Testis (tissue), 3 donors: ENCODE measurements around the gene DST. TPM values are rescaled to one million over a fixed set of nuclear protein-coding genes. Genes with fewer than 3 reads are reported as not detected.

Experiments
- DNase-seq: peaks from one replicate; pipeline ENCODE4 v3.0.0-alpha.2; 2019
- H3K27ac ChIP-seq, 2 donors: fragments of 200-600 bp; sonication (generic); one replicate each; pipeline ENCODE4 v1.5.1; 2019
- H3K27me3 ChIP-seq: fragments of 200-600 bp; sonication (generic); one replicate; pipeline ENCODE4 v1.5.1; 2019
- H3K36me3 ChIP-seq: fragments of 200-600 bp; sonication (generic); one replicate; pipeline ENCODE4 v1.5.1; 2017; ENCODE audit warnings: low read depth; ENCODE audit errors: missing control alignments
- H3K4me1 ChIP-seq: fragments of 200-600 bp; sonication (generic); one replicate; pipeline ENCODE4 v1.5.1; 2019
- H3K4me3 ChIP-seq, 2 donors: fragments of 200-600 bp; sonication (generic); one replicate each; pipeline ENCODE4 v1.5.1; 2017 to 2019
- H3K9me3 ChIP-seq: fragments of 200-600 bp; sonication (generic); one replicate; pipeline ENCODE4 v1.5.1; 2017
- POLR2A ChIP-seq: fragments of 450-650 bp; IDR thresholded peaks from one replicate; pipeline ENCODE4 v1.6.1; 2017; ENCODE audit warnings: antibody characterized with exemption, mild to moderate bottlenecking, moderate library complexity
- WGBS, 2 donors: methylation state at CpG; one replicate each; pipeline ENCODE4 v1.1.5; 2018; 5-methylcytosine and 5-hydroxymethylcytosine counted together
- intact Hi-C: fragments of 100-400 bp; cut with DNase I; formaldehyde crosslinking; loops from one replicate; pipeline ENCODE4 v1.15.1; 2023; ENCODE audit warnings: low total_unique reads
- polyA plus RNA-seq: library from polyadenylated mRNA; stranded (reverse); fragments of 350-450 nt; fragmentation: Illumina TruSeq; extraction: RNeasy Lipid Tissue Mini Kit (QIAGEN cat#74804); gene quantifications from one replicate; pipeline ENCODE4 v1.2.3, GENCODE V29; 2014; ENCODE audit warnings: low read depth, low replicate concordance; ENCODE audit not compliant: insufficient read depth
- total RNA-seq, 2 donors: library from RNA; depleted of rRNA; stranded (reverse); fragments of >200 nt; gene quantifications; one replicate each; pipeline ENCODE4 v1.2.3, GENCODE V29; 2016
- TF ChIP-seq, protein P1 (sequence below), 3 experiments: fragments of 450-650 bp in 2 of 3; fragments of 200-600 bp in 1 of 3; sonication (generic) in 1 of 3; IDR thresholded peaks; one replicate each; pipeline ENCODE4 v1.5.1; 2016 to 2019; ENCODE audit warnings: antibody characterized with exemption in 3 of 3, mild to moderate bottlenecking in 2 of 3, moderate library complexity in 1 of 3

DST gene
- total and polyA plus RNA-seq, 3 donors from 2014 or later = 94.8 to 221 (median 175) TPM

DNA sequence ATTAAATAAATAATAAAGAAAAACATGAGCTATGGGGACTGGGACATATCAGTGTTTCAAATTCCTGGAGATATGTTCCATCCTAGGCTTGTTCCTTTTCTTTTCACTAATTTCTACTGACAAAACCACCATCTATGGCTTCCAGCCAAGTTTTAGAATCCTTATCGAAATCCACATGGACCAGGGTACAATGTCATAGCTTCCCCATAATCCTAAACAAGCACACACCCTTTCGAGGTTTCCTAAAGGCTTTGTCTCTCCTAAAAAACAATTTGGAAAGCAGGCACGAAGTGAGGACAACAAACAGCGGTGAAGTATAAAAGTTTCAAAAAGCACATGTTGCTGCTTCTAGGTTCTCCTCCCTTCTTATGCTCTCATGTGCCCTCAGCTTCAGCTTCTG lies 13.3 kb upstream of the DST start:
- 42 to 48% methylated on average over 4 of the region's 4 CpGs for WGBS, 2 donors
- no peaks in the 10 kb centered on the region for H3K27me3 ChIP-seq
- no peak for TF ChIP-seq POLR2A
- TF ChIP-seq, protein P1, sequence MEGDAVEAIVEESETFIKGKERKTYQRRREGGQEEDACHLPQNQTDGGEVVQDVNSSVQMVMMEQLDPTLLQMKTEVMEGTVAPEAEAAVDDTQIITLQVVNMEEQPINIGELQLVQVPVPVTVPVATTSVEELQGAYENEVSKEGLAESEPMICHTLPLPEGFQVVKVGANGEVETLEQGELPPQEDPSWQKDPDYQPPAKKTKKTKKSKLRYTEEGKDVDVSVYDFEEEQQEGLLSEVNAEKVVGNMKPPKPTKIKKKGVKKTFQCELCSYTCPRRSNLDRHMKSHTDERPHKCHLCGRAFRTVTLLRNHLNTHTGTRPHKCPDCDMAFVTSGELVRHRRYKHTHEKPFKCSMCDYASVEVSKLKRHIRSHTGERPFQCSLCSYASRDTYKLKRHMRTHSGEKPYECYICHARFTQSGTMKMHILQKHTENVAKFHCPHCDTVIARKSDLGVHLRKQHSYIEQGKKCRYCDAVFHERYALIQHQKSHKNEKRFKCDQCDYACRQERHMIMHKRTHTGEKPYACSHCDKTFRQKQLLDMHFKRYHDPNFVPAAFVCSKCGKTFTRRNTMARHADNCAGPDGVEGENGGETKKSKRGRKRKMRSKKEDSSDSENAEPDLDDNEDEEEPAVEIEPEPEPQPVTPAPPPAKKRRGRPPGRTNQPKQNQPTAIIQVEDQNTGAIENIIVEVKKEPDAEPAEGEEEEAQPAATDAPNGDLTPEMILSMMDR (IDR thresholded peaks at IDR 0.05) = no peak
- no peak overlapping the region for H3K27ac ChIP-seq
- no peak overlapping the region for H3K4me3 ChIP-seq
- no peaks in the 10 kb centered on the region for H3K4me1 ChIP-seq
- intact Hi-C loops = no loop called here
- no peaks in the 10 kb centered on the region for H3K36me3 ChIP-seq
- DNase-seq = no peak
- H3K9me3 ChIP-seq = no peaks in the 10 kb centered on the region

GRCh38 chr6:56655249-56655648 lies 12.6 kb upstream of the DST start:
- intact Hi-C loops = no loop called here
- Histone ChIP-seq H3K9me3 (no peaks in the 10 kb centered on the region), H3K4me3 (no peak overlapping the region), H3K36me3 (no peaks in the 10 kb centered on the region), H3K4me1 (no peaks in the 10 kb centered on the region), H3K27me3 (no peaks in the 10 kb centered on the region), H3K27ac (no peak overlapping the region)
- TF ChIP-seq POLR2A = no peak
- TF ChIP-seq, protein P1 (IDR thresholded peaks at IDR 0.05) = no peak
- no peak for DNase-seq
- WGBS, 2 donors = 78 to 89% methylated on average over 1 of the region's 1 CpG

DNA sequence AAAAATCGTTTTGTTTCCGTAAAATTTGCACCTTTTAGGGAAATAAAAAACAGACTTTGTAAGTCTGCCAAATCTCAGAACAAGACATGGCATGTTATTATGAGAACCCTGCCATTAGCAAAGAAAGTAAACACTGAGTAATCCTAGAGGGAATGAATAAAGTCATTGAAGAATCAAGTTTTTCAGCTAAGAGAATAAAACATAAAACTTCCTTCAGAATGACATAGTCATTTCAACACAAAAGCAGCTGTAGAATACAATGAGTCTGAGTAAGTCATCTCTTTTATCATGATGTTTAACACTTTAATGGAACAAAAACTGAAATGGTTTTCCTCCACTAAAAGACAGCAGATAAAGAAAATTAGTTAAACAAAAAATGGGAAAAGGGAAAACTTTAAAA lies 10.3 kb upstream of the DST start:
- Histone ChIP-seq H3K36me3 (no peaks in the 10 kb centered on the region), H3K27ac (no peak overlapping the region), H3K4me3 (no peak overlapping the region), H3K9me3 (no peaks in the 10 kb centered on the region), H3K27me3 (no peaks in the 10 kb centered on the region), H3K4me1 (no peaks in the 10 kb centered on the region)
- TF ChIP-seq, protein P1 (IDR thresholded peaks at IDR 0.05) = no peak
- TF ChIP-seq POLR2A = no peak
- WGBS, 2 donors = 39 to 59% methylated on average over 2 of the region's 2 CpGs
- DNase-seq = no peak
- intact Hi-C loops = no loop called here

DNA sequence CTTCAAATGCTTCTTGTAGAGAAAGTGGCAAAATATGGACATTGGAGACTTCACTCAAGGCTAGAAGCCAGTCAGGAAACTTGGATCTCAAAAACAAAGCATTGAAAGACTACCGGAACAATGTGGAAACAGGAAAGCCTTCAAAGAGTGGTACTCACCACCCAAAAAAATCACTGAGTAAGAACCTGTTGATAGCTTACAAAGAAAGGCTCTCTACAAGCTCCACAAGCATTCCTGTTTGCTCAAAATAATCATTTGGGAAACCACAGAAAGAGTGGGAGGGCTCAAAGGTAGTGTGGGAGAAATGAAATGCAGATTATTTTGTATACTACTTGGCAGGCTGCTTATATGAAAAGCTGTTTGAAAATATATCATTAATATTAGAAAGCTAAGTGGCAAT lies 9.5 kb upstream of the DST start:
- Histone ChIP-seq H3K36me3 (no peaks in the 10 kb centered on the region), H3K9me3 (no peaks in the 10 kb centered on the region), H3K4me3 (no peak overlapping the region), H3K27me3 (no peaks in the 10 kb centered on the region), H3K4me1 (no peaks in the 10 kb centered on the region), H3K27ac (no peak overlapping the region)
- no peak for TF ChIP-seq POLR2A
- TF ChIP-seq, protein P1 (IDR thresholded peaks at IDR 0.05) = no peak
- no peak for DNase-seq
- WGBS, 2 donors = 55 to 82% methylated on average over 1 of the region's 1 CpG
- intact Hi-C loops = no loop called here

DNA sequence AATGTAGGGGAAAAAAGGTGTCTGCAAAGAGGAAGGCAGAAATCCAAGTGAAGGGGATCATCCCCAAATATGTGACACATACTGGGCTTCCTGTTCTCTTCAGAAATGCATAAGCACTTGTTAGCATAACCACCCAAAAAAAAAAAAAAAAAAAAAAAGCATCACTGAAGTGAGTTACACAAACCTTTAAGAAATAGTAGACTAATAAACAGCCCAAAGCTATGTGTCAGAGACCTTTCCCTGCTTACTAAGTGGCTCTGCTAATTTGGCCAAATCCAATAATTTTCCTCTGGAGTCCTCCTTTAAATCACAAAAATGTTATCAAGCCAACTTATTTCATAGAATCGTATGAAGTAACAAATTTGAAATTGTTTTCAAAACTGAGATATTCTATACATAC lies 7.5 kb upstream of the DST start:
- intact Hi-C loops = no loop called here
- WGBS, 2 donors = 85 to 92% methylated on average over 1 of the region's 1 CpG
- TF ChIP-seq, protein P1 (IDR thresholded peaks at IDR 0.05) = no peak
- no peak for TF ChIP-seq POLR2A
- Histone ChIP-seq H3K27me3 (no peaks in the 10 kb centered on the region), H3K4me1 (no peaks in the 10 kb centered on the region), H3K36me3 (no peaks in the 10 kb centered on the region), H3K27ac (no peak overlapping the region), H3K4me3 (no peak overlapping the region), H3K9me3 (no peaks in the 10 kb centered on the region)
- no peak for DNase-seq
